ENCODE measurements around the gene ZNF282. TPM values are rescaled to one million over a fixed set of nuclear protein-coding genes. Genes with fewer than 3 reads are reported as not detected.
"Not testable (repeated sequence)": the region's sequence is repeated elsewhere in the genome, so short reads cannot be mapped to it uniquely, and the experiment has no call there.

ZNF282 gene
- total RNA-seq, 2 donors from 2014 or later = 103 to 105 TPM

DNA sequence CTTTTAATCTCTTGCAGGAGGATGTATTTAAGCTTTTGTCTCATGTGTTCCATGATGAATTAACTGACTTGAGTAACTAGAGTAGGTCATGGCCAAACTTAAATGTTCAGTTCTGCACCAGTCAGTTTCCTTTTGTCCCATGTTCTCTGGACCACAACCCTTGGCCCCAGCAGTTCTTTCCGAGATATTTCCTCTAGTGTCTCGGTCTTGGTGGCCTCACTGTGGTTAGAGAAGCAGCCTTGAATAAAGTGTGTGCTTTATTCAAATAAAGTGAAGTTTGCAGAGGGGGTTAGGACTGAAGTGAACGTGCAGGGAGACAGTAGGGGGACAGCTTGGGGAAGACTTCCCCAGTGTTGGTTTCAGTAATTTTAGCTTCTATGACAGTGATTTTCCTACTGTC is 53.4 kb downstream of the ZNF282 start:
- no peaks in the 10 kb centered on the region for H3K9me3 Mint-ChIP-seq

DNA sequence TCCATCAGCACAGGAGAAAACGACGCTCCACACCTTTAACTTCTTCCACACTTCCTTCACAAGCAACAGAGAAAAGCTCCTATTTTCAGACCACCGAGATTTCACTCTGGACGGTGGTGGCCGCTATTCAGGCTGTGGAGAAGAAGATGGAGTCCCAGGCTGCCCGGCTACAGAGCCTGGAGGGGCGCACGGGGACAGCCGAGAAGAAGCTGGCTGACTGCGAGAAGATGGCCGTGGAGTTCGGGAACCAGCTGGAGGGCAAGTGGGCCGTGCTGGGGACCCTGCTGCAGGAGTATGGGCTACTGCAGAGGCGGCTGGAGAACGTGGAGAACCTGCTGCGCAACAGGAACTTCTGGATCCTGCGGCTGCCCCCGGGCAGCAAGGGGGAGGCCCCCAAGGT is 54.8 kb downstream of the ZNF282 start:
- H3K9me3 Mint-ChIP-seq; H3K4me3 Mint-ChIP-seq; H3K27me3 Mint-ChIP-seq; ATAC-seq (replicated peaks): not testable (repeated sequence)
- H3K4me1 Mint-ChIP-seq = peaks cover 29% of the 10 kb centered on the region
- peak overlapping the region; percentile 5 for H3K27ac Mint-ChIP-seq
- peaks cover 88% of the 10 kb centered on the region for H3K36me3 Mint-ChIP-seq (ENCODE audit: low read depth)

More for the DNA sequence above, 53.4 kb downstream of the ZNF282 start:
- Mint-ChIP-seq H3K36me3 (ENCODE audit: low read depth) (peaks cover 82% of the 10 kb centered on the region), H3K4me3 (peak overlapping the region; percentile 82), H3K27me3 (no peaks in the 10 kb centered on the region), H3K4me1 (peaks cover 33% of the 10 kb centered on the region), H3K27ac (peak overlapping the region; percentile 99)
- ATAC-seq (replicated peaks) = peak; percentile 55

DNA sequence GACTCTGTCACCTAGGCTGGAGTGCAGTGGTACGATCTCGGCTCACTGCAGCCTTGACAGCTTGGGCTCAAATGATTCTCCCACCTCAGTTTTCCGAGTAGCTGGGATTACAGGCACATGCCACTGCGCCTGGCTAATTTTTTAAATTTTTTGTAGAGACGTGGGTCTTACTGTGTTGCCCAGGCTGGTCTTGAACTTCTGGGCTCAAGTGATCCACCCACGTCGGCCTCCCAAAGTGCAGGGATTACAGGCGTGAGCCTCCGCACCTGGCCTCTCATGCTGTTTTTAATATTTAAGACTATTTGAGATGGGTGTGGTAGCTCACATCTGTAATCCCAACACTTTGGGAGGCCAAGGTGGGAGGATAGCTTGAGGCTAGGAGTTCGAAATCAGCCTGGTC is 56.2 kb downstream of the ZNF282 start:
- Mint-ChIP-seq H3K27ac (peak overlapping the region; percentile 13), H3K36me3 (ENCODE audit: low read depth) (peaks cover 86% of the 10 kb centered on the region), H3K4me1 (peaks cover 20% of the 10 kb centered on the region)
- H3K27me3 Mint-ChIP-seq; H3K4me3 Mint-ChIP-seq; H3K9me3 Mint-ChIP-seq; ATAC-seq (replicated peaks): not testable (repeated sequence)

DNA sequence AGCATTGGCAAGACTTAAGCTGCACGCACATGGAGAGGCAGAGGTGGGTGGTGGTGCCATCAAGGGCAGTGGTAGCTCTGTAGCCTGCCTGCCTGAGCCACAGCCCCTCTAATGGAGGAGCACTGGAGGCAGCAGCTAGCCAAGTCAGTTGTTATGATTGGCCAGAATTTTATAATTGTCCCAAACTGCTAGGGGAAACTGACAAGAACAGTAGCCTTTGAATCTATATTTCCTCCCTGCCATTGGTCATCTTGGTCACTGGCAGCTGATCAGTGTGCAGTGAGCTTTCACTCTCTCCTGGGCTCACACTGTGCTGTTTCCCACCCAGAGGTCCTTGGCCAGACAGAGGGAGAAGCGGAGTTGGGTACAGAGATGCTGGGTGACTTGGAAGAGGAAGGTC is 57.0 kb downstream of the ZNF282 start:
- no peak for ATAC-seq (replicated peaks)
- no peaks in the 10 kb centered on the region for H3K9me3 Mint-ChIP-seq
- peak overlapping the region; percentile 43 for H3K27ac Mint-ChIP-seq
- H3K36me3 Mint-ChIP-seq (ENCODE audit: low read depth) = peaks cover 78% of the 10 kb centered on the region
- no peak overlapping the region for H3K4me3 Mint-ChIP-seq
- H3K4me1 Mint-ChIP-seq = peaks cover 20% of the 10 kb centered on the region
- H3K27me3 Mint-ChIP-seq = no peaks in the 10 kb centered on the region

DNA sequence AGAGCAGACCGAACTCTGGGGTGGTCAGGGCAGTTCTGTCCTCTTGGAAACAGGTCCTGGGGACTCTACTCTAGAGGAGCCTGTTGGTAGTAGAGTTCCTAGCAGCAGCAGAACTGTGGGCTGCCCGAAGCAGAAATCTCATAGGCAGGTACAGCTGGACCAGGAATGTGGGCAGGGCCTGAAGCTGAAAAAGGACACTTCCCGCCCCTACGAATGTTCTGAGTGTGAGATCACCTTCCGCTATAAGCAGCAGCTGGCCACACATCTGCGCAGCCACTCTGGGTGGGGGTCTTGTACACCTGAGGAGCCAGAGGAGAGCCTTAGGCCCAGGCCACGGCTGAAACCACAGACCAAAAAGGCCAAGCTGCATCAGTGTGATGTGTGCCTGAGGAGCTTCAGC is 58.3 kb downstream of the ZNF282 start:
- H3K4me3 Mint-ChIP-seq = no peak overlapping the region
- H3K36me3 Mint-ChIP-seq (ENCODE audit: low read depth) = peaks cover 65% of the 10 kb centered on the region
- H3K4me1 Mint-ChIP-seq = peaks cover 11% of the 10 kb centered on the region
- ATAC-seq (replicated peaks) = no peak
- no peaks in the 10 kb centered on the region for H3K27me3 Mint-ChIP-seq
- no peaks in the 10 kb centered on the region for H3K9me3 Mint-ChIP-seq
- no peak overlapping the region for H3K27ac Mint-ChIP-seq

DNA sequence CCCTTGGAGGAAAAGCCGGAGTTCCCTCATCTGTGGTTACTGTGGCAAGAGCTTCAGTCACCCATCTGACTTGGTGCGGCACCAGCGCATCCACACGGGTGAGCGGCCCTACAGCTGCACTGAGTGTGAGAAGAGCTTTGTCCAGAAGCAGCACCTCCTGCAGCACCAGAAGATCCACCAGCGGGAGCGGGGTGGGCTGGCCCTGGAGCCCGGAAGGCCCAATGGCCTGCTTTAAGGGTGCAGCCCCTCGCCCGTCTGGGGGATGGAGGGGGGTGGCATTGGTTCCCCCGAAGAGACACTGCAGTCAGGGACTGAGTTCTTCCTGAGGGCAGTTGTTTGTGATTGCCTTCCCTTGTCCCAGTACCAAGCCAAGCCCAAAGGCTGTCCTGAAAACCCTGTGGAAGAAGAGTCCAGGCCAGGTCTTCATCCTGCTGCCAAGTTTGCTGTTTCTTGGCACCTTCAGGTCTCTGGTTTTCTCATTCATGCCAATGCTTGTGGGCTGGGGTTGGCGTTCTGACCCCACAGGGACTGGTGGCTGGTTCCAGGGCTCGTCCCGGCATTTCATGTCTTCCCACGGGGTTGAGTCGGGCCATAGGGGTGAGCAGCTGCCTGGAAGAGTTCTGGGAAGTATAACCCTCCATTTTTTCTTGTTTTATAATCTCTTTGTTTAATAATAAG is 59.0 kb downstream of the ZNF282 start:
- peaks cover 5% of the 10 kb centered on the region for H3K4me1 Mint-ChIP-seq
- no peak for ATAC-seq (replicated peaks)
- H3K9me3 Mint-ChIP-seq = no peaks in the 10 kb centered on the region
- H3K4me3 Mint-ChIP-seq = no peak overlapping the region
- no peak overlapping the region for H3K27ac Mint-ChIP-seq
- peaks cover 58% of the 10 kb centered on the region for H3K36me3 Mint-ChIP-seq (ENCODE audit: low read depth)
- no peaks in the 10 kb centered on the region for H3K27me3 Mint-ChIP-seq

DNA sequence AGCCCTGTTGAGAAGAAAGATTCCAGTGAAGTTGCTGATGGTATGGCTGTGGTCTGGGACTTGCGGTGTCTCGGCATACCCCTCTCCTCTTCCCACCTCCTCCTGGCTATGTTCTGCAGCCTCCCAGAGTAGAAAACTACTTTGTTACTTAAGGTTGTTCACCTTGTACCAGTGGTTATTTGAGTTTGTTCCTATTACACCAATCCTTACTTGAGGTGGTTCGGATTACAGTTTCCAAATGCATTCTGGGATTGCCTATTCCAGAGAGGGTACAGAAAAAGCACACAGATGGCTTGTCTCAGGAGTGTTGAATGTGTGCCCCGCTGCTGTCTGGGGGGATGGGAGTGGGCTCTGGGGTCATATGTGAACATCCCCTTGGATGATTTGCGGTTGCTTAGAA is 59.8 kb downstream of the ZNF282 start:
- no peak overlapping the region for H3K4me3 Mint-ChIP-seq
- no peak for ATAC-seq (replicated peaks)
- peaks cover 4% of the 10 kb centered on the region for H3K4me1 Mint-ChIP-seq
- H3K36me3 Mint-ChIP-seq (ENCODE audit: low read depth) = peaks cover 50% of the 10 kb centered on the region
- H3K9me3 Mint-ChIP-seq = no peaks in the 10 kb centered on the region
- no peaks in the 10 kb centered on the region for H3K27me3 Mint-ChIP-seq
- peak overlapping the region; percentile 22 for H3K27ac Mint-ChIP-seq

DNA sequence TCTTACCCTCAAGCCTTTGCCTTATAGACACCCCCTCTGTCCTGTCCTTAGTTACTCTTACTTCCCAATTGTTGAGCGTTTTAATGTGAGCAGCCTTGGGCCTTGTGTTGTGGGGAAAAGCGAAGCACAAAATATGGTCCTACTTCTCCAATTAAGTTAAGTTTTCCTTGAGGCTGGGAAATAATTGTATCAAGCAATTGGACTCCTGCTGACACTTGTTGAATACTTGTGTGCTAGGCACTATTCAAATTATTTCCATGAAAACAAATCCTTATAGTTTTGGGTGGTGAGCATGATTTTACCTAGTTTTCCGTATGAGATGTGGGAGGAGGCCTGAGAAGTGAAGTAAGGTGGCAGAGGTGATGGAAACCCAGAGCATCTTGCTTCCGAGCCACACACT is 61.2 kb downstream of the ZNF282 start:
- Mint-ChIP-seq H3K27ac (no peak overlapping the region), H3K9me3 (no peaks in the 10 kb centered on the region), H3K4me3 (no peak overlapping the region), H3K4me1 (peaks cover 8% of the 10 kb centered on the region), H3K36me3 (ENCODE audit: low read depth) (peaks cover 43% of the 10 kb centered on the region), H3K27me3 (no peaks in the 10 kb centered on the region)
- ATAC-seq (replicated peaks) = no peak

DNA sequence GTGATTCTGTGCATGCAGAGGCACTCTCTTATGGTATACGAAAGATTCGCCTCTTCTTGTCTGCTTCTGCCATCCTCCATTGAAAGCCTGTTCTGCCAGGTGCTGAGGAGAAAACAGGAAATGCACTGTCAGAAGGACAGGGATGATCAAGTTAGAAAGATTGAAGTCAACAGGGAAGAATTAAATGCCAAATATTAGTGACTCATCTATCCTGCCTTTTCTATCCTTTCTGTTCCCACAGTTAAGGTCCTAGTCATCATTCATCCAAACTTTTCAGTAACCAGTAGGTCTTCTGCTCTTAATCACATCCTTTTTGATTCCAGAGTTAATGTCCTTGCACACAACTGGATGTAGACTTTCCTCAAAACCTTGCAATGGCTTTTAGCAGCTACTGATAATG is 61.8 kb downstream of the ZNF282 start:
- Mint-ChIP-seq H3K4me1 (peaks cover 8% of the 10 kb centered on the region), H3K27ac (no peak overlapping the region), H3K27me3 (no peaks in the 10 kb centered on the region), H3K9me3 (no peaks in the 10 kb centered on the region), H3K36me3 (ENCODE audit: low read depth) (peaks cover 39% of the 10 kb centered on the region), H3K4me3 (no peak overlapping the region)
- no peak for ATAC-seq (replicated peaks)

DNA sequence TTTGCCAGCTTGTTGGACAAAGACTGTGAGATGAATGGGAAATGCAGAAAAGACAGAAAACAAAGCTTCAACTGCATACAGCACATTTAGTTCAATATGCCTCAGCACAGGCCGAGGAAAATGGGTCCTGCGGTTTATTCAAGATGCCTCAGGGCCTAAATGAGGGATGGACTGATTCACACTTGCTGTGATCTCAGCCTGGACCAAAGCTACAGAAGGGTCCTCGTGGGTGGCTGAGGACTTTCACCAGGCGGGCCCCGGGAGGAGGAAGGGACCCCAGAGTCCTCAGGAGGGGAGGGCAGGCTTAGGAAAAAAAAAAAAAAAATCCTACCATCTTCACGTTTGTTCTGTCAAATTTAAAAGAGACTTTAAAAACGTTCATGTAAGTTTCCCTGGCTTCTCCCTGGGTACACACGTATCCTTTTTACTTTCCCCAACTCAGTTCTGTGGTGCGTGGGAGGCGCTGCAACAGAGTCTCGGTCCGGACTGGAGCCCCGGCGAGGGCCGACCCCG is 66.0 kb downstream of the ZNF282 start:
- peak; percentile 63 for ATAC-seq (replicated peaks)
- H3K4me3 Mint-ChIP-seq = peak overlapping the region; percentile 78
- H3K9me3 Mint-ChIP-seq = no peaks in the 10 kb centered on the region

DNA sequence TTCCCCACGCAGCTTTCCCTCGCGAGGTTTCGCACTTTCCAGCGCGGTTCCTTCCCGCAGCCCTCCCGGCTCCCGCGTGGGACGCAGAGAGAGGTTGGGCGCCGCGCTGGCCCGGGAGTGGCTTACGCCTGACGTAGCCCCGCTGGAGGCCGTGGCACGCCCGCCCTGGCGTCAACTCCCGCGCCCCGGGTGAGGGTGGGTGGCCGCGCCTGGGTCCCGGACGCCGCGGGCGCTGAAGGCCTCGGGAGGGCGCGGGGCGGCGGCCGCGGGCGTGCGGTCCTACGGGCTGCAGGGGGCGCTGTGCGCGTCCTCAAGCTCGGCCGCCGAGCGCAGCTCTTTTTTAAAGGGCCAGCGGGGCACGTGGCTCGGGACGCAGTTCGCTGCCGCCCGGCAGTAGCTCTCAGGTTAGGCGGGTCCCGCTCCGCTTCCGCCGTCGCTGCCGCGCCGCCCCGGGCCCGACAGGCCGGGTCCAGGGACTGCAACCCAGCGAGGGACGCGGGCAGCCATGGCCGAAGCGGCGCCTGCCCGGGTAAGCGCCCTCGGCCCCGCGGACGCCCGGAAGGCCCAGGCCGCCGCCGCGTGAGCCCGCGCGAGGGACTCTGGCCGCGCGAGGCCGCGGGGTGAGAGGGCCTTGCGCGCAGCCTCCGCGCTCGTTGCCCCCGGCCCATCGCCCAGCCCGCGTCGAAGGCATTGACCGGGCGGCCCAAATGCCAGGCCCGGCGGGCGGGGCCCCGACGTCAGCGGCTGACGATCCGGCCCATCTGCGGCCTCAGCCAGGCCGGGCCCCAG is 66.7 kb downstream of the ZNF282 start, which contains the start of gene ZNF783:
Gene ZNF783, plus strand, starts transcription at position 368 of the 789 bp plus-strand sequence. Its CDS starts 138 bp downstream, at position 506.
- H3K9me3 Mint-ChIP-seq = no peaks in the 10 kb centered on the region
- peak within 1 kb of the TSS; percentile 93 for H3K27ac Mint-ChIP-seq
- peaks cover 42% of the 10 kb centered on the region for H3K36me3 Mint-ChIP-seq (ENCODE audit: low read depth)
- peak within 1 kb of the TSS; percentile 78 for H3K4me3 Mint-ChIP-seq
- H3K27me3 Mint-ChIP-seq = no peaks in the 10 kb centered on the region
- peaks cover 23% of the 10 kb centered on the region for H3K4me1 Mint-ChIP-seq
- peak; percentile 80 for ATAC-seq (replicated peaks)

More for the DNA sequence above, 66.0 kb downstream of the ZNF282 start:
- Mint-ChIP-seq H3K4me1 (peaks cover 23% of the 10 kb centered on the region), H3K27ac (peak overlapping the region; percentile 93), H3K27me3 (no peaks in the 10 kb centered on the region), H3K36me3 (ENCODE audit: low read depth) (peaks cover 35% of the 10 kb centered on the region)

DNA sequence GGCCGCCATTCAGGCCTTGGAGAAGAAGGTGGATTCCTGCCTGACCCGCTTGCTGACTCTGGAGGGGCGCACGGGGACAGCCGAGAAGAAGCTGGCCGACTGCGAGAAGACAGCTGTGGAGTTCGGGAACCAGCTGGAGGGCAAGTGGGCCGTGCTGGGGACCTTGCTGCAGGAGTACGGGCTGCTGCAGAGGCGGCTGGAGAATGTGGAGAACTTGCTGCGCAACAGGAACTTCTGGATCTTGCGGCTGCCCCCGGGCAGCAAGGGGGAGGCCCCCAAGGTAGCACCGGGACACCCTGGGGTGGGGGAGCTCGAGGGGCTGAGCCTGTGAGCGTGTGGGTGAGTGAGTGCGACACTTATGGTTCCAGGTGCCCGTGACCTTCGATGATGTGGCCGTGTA is 71.1 kb downstream of the ZNF282 start:
- Mint-ChIP-seq H3K27me3 (no peaks in the 10 kb centered on the region), H3K27ac (peak overlapping the region; percentile 85), H3K4me3 (no peak overlapping the region)

DNA sequence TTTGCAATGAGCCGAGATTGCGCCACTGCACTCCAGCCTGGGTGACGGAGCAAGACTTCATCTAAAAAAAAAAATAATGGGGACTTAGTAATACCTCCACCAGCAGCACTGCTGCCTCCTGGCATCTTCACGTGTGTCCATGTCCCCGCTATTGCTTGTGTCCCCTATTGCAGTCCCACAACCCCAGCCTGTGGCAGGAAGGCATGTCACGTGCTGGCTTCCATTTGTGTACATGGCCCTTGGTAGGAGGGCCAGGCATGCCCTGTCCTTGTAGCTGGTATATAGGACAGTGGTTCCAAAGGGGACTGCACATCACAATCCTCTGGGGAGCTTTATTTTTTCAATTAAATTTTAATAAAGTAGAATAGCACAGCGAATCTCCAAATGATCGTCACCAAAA is 72.4 kb downstream of the ZNF282 start:
- ATAC-seq (replicated peaks) = no peak
- Mint-ChIP-seq H3K9me3 (no peaks in the 10 kb centered on the region), H3K36me3 (ENCODE audit: low read depth) (peaks cover 91% of the 10 kb centered on the region)

More for the DNA sequence above, 71.1 kb downstream of the ZNF282 start:
- Mint-ChIP-seq H3K4me1 (peaks cover 23% of the 10 kb centered on the region), H3K36me3 (ENCODE audit: low read depth) (peaks cover 81% of the 10 kb centered on the region), H3K9me3 (no peaks in the 10 kb centered on the region)
- no peak for ATAC-seq (replicated peaks)

DNA sequence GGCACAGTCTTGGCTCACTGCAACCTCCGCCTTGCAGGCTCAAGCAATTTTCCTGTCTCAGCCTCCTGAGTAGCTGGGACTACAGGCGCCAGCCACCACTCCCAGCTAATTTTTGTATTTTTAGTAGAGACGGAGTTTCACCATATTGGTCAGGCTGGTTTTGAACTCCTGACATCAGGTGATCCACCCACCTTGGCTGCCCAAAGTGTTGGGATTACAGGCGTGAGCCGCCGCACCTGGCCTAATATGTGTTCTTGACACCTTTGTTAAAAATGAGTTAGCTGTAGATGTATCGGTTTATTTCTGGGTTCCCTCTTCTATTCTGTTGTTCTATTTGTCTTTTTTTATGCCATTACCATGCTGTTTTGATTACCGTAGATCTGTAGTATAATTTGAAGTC is 79.1 kb downstream of the ZNF282 start:
- H3K27ac Mint-ChIP-seq = peak overlapping the region; percentile 36
- peaks cover 98% of the 10 kb centered on the region for H3K36me3 Mint-ChIP-seq (ENCODE audit: low read depth)
- ATAC-seq (replicated peaks); H3K9me3 Mint-ChIP-seq; H3K4me3 Mint-ChIP-seq; H3K27me3 Mint-ChIP-seq: not testable (repeated sequence)
- peaks cover 10% of the 10 kb centered on the region for H3K4me1 Mint-ChIP-seq

More for the DNA sequence above, 72.4 kb downstream of the ZNF282 start:
- H3K4me3 Mint-ChIP-seq = no peak overlapping the region
- H3K4me1 Mint-ChIP-seq = peaks cover 23% of the 10 kb centered on the region
- no peaks in the 10 kb centered on the region for H3K27me3 Mint-ChIP-seq
- peak overlapping the region; percentile 9 for H3K27ac Mint-ChIP-seq
